Measurements from ENCODE around the gene RYR2. TPM values are rescaled to one million over a fixed set of nuclear protein-coding genes. Genes with fewer than 3 reads are reported as not detected.

The RYR2 gene
- total RNA-seq, 3 donors from 2014 or later, result 0.35 to 5.9 (median 0.94) TPM

DNA sequence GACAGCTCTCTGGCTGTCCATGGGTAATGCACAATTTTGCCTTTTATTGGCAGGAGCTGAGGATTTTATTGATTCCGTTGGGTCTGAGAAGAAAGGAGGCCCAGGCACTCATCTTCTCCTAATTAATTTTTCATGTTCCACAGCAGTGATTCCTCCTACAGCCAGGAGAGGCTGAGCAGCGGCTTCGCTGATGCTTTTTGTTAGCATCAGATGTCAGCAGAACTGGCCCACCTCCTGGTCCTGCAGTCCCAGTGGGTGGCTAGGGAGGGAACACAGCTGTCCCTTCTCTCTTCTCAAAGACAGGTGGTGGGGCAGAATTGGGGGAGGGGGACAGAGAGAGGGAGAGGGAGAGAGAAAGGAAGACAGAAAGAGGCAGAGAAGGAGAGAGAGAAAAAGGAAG lies 43.4 kb upstream of the RYR2 start:
- no peak for DNase-seq
- TF ChIP-seq, protein P1, sequence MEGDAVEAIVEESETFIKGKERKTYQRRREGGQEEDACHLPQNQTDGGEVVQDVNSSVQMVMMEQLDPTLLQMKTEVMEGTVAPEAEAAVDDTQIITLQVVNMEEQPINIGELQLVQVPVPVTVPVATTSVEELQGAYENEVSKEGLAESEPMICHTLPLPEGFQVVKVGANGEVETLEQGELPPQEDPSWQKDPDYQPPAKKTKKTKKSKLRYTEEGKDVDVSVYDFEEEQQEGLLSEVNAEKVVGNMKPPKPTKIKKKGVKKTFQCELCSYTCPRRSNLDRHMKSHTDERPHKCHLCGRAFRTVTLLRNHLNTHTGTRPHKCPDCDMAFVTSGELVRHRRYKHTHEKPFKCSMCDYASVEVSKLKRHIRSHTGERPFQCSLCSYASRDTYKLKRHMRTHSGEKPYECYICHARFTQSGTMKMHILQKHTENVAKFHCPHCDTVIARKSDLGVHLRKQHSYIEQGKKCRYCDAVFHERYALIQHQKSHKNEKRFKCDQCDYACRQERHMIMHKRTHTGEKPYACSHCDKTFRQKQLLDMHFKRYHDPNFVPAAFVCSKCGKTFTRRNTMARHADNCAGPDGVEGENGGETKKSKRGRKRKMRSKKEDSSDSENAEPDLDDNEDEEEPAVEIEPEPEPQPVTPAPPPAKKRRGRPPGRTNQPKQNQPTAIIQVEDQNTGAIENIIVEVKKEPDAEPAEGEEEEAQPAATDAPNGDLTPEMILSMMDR (IDR thresholded peaks at IDR 0.05), result no peak
- H3K36me3 ChIP-seq (ENCODE audit: low read depth), result no peaks in the 10 kb centered on the region
- H3K4me3 ChIP-seq, result no peak overlapping the region
- ATAC-seq, result no peak
- H3K9me3 ChIP-seq, result no peaks in the 10 kb centered on the region
- intact Hi-C loops (cut with DNase I, micrococcal nuclease), result no loop called here
- H3K4me1 ChIP-seq (ENCODE audit: low read depth), result no peaks in the 10 kb centered on the region

DNA sequence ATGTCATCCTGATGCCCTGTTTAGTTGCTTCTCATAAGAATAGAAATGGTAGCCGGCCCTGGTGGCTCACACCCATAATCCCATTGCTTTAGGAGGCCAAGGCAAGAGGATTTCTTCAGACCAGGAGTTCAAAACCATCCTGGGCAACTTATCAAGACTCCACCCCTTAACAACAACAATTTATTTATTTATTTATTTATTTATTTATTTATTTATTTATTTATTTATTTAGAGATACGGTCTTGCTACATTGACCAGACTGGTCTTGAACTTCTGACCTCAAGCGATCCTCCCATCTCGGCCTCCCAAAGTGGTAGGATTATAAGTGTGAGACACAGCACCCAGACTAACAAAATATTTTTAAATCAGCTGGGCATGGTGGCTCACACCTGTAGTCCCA lies 41.8 kb upstream of the RYR2 start:
- Histone ChIP-seq H3K36me3 (ENCODE audit: low read depth) (no peaks in the 10 kb centered on the region), H3K4me3 (no peak overlapping the region), H3K9me3 (no peaks in the 10 kb centered on the region), H3K4me1 (ENCODE audit: low read depth) (no peaks in the 10 kb centered on the region)
- intact Hi-C loops (cut with DNase I, micrococcal nuclease), result no loop called here
- TF ChIP-seq, protein P1 (IDR thresholded peaks at IDR 0.05), result no peak
- ATAC-seq (no peak), DNase-seq (no peak)

DNA sequence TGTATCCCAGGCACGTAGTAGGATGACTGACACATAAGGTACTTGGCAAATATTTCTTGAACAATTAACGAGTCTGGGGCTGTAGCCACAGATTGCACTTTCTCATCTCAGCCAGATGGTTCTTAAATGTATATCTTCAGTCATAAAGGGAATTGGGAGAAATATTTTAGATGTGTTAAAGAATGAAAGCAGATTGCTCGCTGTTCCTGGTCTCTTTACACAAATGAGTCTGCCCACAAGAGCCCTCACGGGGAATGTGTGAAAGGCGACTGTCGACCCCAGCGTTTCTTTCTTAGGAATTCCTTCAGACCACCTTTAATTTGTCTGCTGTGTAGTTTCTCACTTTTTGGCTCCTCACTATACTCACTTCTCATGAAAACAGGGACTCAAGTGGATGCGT lies 38.5 kb upstream of the RYR2 start:
- no peaks in the 10 kb centered on the region for H3K4me1 ChIP-seq (ENCODE audit: low read depth)
- no peak overlapping the region for H3K4me3 ChIP-seq
- no peaks in the 10 kb centered on the region for H3K36me3 ChIP-seq (ENCODE audit: low read depth)
- H3K9me3 ChIP-seq, result no peaks in the 10 kb centered on the region
- intact Hi-C loops (cut with DNase I, micrococcal nuclease), result no loop called here
- TF ChIP-seq, protein P1 (IDR thresholded peaks at IDR 0.05), result no peak
- ATAC-seq, result no peak
- no peak for DNase-seq

DNA sequence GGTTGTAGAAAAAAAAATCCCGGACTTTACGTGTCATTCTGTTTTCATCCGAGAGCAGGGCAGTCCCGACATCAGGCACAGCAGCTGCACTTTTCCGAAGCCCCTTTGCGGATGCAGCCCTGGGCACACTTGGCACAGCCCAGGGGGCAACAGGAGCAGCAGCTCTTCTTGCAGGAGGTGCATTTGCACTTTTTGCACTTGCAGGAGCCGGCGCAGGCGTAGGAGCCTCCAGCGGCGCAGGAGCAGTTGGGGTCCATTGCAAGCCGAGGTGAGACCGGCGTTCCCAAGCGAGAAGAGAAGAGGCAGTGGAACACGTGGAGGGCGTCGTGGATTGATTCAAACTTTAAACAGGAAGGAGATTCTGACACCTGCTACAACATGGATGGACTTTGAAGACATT lies 37.9 kb upstream of the RYR2 start, which contains the start of gene MT1HL1:
Gene MT1HL1 (minus strand): TSS at position 326 of the 400 bp plus-strand sequence. CDS start 69 bp downstream, at position 257.
- H3K4me1 ChIP-seq (ENCODE audit: low read depth), result no peaks in the 10 kb centered on the region
- no peaks in the 10 kb centered on the region for H3K36me3 ChIP-seq (ENCODE audit: low read depth)
- DNase-seq (no peak), ATAC-seq (no peak)
- no peaks in the 10 kb centered on the region for H3K9me3 ChIP-seq
- intact Hi-C loops (cut with DNase I, micrococcal nuclease), result no loop called here
- H3K4me3 ChIP-seq, result no peak within 1 kb of the TSS
- TF ChIP-seq, protein P1 (IDR thresholded peaks at IDR 0.05), result no peak

DNA sequence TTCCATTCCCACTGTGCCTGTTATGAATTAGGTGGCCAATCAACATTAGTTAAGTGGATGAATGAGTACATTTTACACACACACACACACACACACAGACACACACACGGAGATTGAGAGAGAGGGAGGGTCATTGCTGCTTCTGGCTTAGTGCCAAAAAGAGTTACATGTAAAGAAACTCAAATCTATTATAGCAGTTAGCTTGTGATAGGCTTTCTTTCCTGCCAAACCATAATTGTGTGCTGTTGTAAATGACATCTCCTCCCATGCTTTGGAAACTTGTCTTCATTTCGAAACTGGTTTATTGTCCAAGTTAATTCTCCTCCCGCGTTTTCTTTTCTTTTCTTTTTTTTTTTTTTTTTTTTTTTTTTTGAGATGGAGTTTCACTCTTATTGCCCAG lies 36.3 kb upstream of the RYR2 start:
- peak in 1 of 3 donors; percentile 67 for DNase-seq
- H3K9me3 ChIP-seq, result no peaks in the 10 kb centered on the region
- no peaks in the 10 kb centered on the region for H3K4me1 ChIP-seq (ENCODE audit: low read depth)
- no peak overlapping the region for H3K4me3 ChIP-seq
- TF ChIP-seq, protein P1 (IDR thresholded peaks at IDR 0.05), result no peak
- H3K36me3 ChIP-seq (ENCODE audit: low read depth), result no peaks in the 10 kb centered on the region
- intact Hi-C loops (cut with DNase I, micrococcal nuclease), result no loop called here
- ATAC-seq, result peak; percentile 51
